Panc1 (cell line): ENCODE measurements around the gene DCAKD. TPM values are rescaled to one million over a fixed set of nuclear protein-coding genes. Genes with fewer than 3 reads are reported as not detected.

Experiments used
- ATAC-seq: fragments of 200-7000 bp; cut with Tn5 transposase; 2 replicates; pipeline ENCODE4 v1.9.1; 2020; ENCODE audit warnings: mild to moderate bottlenecking, moderate library complexity
- BruUV-seq: library from RNA; stranded (reverse); fragments of 400-500 nt; replicated peaks from 2 replicates; lab custom pipeline; 2021; lab: Mats Ljungman, UMichigan
- CTCF ChIA-PET: fragments of 300-600 bp; sonication (Branson Sonifier 250); formaldehyde crosslinking; loops from one replicate; lab custom pipeline; 2022; ENCODE audit warnings: antibody characterized with exemption; lab: Charles Lee
- POLR2A ChIA-PET: fragments of 300-600 bp; sonication (Branson Sonifier 250); formaldehyde crosslinking; loops from one replicate; lab custom pipeline; 2022; ENCODE audit warnings: antibody characterized with exemption; lab: Charles Lee
- DNase-seq: peaks from one replicate; pipeline ENCODE4 v3.0.0-alpha.2; 2010; ENCODE audit warnings: low read depth, low spot score
- H3K27ac ChIP-seq: 2 replicates; pipeline ENCODE4 v1.5.1; 2011; ENCODE audit warnings: mild to moderate bottlenecking, low read length, inconsistent platforms
- H3K27me3 ChIP-seq: fragments of 200-500 bp; sonication (Bioruptor generic); 2 replicates; pipeline ENCODE4 v1.6.0; 2014; ENCODE audit warnings: low read length, inconsistent platforms; ENCODE audit not compliant: control insufficient read depth, insufficient read depth
- H3K36me3 ChIP-seq: fragments of 200-500 bp; sonication (Bioruptor generic); 2 replicates; pipeline ENCODE4 v1.5.1; 2014; ENCODE audit warnings: inconsistent platforms, mild to moderate bottlenecking, low read length, moderate library complexity; ENCODE audit not compliant: control insufficient read depth, insufficient read depth
- H3K4me1 ChIP-seq: 2 replicates; pipeline ENCODE4 v1.5.1; 2011; ENCODE audit warnings: inconsistent platforms, mild to moderate bottlenecking, low read length, moderate library complexity; ENCODE audit not compliant: control insufficient read depth, insufficient read depth
- H3K4me3 ChIP-seq, 2 experiments: 2 replicates each; pipeline ENCODE4 v1.5.1; 2011 to 2012; ENCODE audit warnings: low read depth in 2 of 2, low read length in 2 of 2, mild to moderate bottlenecking in 2 of 2, inconsistent platforms in 1 of 2, moderate library complexity in 1 of 2
- H3K9me3 ChIP-seq: fragments of 200-500 bp; sonication (Bioruptor generic); 2 replicates; pipeline ENCODE4 v1.5.1; 2014; ENCODE audit warnings: low read depth, mild to moderate bottlenecking, inconsistent platforms, low read length, moderate library complexity; ENCODE audit not compliant: control insufficient read depth, insufficient read depth
- POLR2AphosphoS5 ChIP-seq: IDR thresholded peaks from 2 replicates; pipeline ENCODE4 v1.6.1; 2012; ENCODE audit warnings: mild to moderate bottlenecking, low read depth, low read length, moderate library complexity
- SIN3A ChIP-seq: IDR thresholded peaks from 2 replicates; pipeline ENCODE4 v1.6.1; 2012; ENCODE audit warnings: low read depth, mild to moderate bottlenecking, low read length, moderate library complexity, borderline replicate concordance; ENCODE audit not compliant: insufficient read depth
- TCF7L2 ChIP-seq: IDR thresholded peaks from 2 replicates; pipeline ENCODE4 v1.6.1; 2011; ENCODE audit warnings: mild to moderate bottlenecking, low read depth, low read length, inconsistent platforms
- in situ Hi-C: cut with HindIII; loops from 2 replicates; pipeline ENCODE4 v1.10.0; 2016; ENCODE audit warnings: low sequenced_read_pairs, low pct_unique_long_range_greater_than_20kb
- intact Hi-C: fragments of 100-400 bp; cut with micrococcal nuclease; formaldehyde crosslinking; loops from one replicate; pipeline ENCODE4 v1.10.0; 2022; ENCODE audit not compliant: unreplicated experiment
- total RNA-seq: library from RNA; stranded (reverse); gene quantifications from one replicate; pipeline ENCODE4 v1.2.1, GENCODE V29; 2021; ENCODE audit not compliant: unreplicated experiment
- TF ChIP-seq, protein P1 (sequence below), 2 experiments: IDR thresholded peaks; 2 replicates each; pipeline ENCODE4 v1.6.1; 2011 to 2012; ENCODE audit warnings: low read depth in 2 of 2, control low read depth in 1 of 2, low read length in 1 of 2, mild to moderate bottlenecking in 1 of 2, moderate library complexity in 1 of 2; ENCODE audit not compliant: insufficient read depth in 1 of 2
- TF ChIP-seq, protein P2 (sequence below): fragments of 450-650 bp; IDR thresholded peaks from 2 replicates; pipeline ENCODE4 v1.5.1; 2017; ENCODE audit warnings: mild to moderate bottlenecking

DCAKD gene
- total RNA-seq, 1 experiment from 2014 or later, result 24.3 TPM

DNA sequence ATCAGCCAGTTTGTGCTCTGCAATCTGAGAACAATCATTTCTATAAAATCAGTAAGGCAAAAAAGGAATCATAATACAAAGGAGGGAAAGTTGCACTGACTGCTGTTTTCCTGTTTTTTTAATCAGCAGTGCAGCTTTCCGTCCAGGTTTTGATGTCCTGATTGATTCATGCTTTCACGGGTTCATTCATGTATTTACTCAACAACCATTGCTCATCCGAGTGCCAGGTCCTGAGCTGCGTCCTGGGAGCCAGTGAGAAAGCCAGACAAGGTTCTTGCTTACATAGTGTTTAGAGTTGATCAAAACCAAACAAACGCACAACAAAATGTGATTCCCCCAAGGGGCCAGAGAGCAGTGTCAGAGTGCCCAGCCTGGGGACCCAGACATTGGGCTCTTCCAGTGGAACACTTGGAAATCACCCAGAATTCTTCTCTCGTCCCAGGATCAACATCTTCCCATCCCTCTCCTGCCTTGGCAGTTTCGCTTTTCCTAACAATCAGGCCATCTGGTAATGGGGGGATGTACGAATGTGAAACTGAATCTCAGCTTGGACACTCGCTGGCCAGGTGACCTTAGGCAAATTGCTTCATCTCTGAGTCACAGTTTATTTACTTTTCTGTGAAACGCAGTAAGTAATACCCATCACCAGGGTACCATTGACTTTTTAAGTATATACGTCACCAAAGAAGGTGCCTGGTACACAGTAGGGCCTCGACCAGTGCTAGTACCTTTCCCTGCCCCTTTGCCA lies 70.0 kb downstream of the DCAKD start:
- ChIA-PET POLR2A (no interaction called here), CTCF (no interaction called here)
- no peaks in the 10 kb centered on the region for H3K9me3 ChIP-seq
- peak overlapping the region in 1 of 2 experiments; percentile 52; a peak in 2 of 4 replicates for H3K4me3 ChIP-seq
- 0 out of 2 replicates have a peak overlapping the region, but pooled peaks have one; percentile 34 for H3K27ac ChIP-seq
- peak; percentile 59; the same call in 1 of the 2 replicates for ATAC-seq
- BruUV-seq, result no TSS peak
- DNase-seq, result peak; percentile 69
- TF ChIP-seq TCF7L2 (no peak), SIN3A (no peak), POLR2AphosphoS5 (no peak)
- TF ChIP-seq, protein P1, sequence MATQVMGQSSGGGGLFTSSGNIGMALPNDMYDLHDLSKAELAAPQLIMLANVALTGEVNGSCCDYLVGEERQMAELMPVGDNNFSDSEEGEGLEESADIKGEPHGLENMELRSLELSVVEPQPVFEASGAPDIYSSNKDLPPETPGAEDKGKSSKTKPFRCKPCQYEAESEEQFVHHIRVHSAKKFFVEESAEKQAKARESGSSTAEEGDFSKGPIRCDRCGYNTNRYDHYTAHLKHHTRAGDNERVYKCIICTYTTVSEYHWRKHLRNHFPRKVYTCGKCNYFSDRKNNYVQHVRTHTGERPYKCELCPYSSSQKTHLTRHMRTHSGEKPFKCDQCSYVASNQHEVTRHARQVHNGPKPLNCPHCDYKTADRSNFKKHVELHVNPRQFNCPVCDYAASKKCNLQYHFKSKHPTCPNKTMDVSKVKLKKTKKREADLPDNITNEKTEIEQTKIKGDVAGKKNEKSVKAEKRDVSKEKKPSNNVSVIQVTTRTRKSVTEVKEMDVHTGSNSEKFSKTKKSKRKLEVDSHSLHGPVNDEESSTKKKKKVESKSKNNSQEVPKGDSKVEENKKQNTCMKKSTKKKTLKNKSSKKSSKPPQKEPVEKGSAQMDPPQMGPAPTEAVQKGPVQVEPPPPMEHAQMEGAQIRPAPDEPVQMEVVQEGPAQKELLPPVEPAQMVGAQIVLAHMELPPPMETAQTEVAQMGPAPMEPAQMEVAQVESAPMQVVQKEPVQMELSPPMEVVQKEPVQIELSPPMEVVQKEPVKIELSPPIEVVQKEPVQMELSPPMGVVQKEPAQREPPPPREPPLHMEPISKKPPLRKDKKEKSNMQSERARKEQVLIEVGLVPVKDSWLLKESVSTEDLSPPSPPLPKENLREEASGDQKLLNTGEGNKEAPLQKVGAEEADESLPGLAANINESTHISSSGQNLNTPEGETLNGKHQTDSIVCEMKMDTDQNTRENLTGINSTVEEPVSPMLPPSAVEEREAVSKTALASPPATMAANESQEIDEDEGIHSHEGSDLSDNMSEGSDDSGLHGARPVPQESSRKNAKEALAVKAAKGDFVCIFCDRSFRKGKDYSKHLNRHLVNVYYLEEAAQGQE (IDR thresholded peaks at IDR 0.05; ENCODE audit: insufficient read depth in 1 of 2, low read depth in 2 of 2, low read length in 1 of 2), result no peak
- TF ChIP-seq, protein P2, sequence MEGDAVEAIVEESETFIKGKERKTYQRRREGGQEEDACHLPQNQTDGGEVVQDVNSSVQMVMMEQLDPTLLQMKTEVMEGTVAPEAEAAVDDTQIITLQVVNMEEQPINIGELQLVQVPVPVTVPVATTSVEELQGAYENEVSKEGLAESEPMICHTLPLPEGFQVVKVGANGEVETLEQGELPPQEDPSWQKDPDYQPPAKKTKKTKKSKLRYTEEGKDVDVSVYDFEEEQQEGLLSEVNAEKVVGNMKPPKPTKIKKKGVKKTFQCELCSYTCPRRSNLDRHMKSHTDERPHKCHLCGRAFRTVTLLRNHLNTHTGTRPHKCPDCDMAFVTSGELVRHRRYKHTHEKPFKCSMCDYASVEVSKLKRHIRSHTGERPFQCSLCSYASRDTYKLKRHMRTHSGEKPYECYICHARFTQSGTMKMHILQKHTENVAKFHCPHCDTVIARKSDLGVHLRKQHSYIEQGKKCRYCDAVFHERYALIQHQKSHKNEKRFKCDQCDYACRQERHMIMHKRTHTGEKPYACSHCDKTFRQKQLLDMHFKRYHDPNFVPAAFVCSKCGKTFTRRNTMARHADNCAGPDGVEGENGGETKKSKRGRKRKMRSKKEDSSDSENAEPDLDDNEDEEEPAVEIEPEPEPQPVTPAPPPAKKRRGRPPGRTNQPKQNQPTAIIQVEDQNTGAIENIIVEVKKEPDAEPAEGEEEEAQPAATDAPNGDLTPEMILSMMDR, result no peak
- intact Hi-C loops (no loop called here), in situ Hi-C loops (no loop called here)
- no peaks in the 10 kb centered on the region for H3K27me3 ChIP-seq
- peaks cover 8% of the 10 kb centered on the region for H3K4me1 ChIP-seq
- no peaks in the 10 kb centered on the region for H3K36me3 ChIP-seq

DNA sequence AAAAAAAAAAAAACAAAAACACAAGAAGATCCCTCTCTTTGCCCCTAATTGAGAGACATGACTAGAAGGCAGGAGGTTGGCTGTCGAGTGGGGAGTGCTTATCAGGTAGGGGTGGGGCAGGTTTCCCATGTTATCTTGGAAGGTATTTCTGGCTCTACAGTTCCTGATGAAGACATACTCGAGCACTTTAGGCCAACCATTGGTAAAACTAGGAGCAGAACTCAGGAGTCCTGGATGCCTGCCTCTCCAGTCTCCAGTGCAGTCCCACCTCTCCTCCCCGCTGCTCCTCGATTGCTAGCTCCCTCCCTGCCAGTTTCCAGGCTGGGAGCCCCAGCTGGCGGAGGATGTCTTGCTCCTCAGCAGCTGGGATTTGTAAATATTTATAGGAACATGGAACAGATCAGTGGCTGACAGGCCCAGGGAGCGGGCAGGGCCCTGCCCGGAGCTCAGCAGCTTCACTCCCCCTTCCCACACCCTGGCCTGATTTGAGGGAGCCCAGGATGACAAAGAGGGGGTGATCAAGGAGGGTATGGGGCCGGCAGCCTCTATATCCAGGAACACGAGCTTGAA lies 71.9 kb downstream of the DCAKD start:
- DNase-seq (no peak), ATAC-seq (no peak)
- TF ChIP-seq, protein P1 (IDR thresholded peaks at IDR 0.05; ENCODE audit: insufficient read depth in 1 of 2, low read depth in 2 of 2, low read length in 1 of 2), result no peak
- TF ChIP-seq SIN3A (no peak), POLR2AphosphoS5 (no peak), TCF7L2 (no peak)
- TF ChIP-seq, protein P2, result no peak
- CTCF ChIA-PET, result interaction anchor here (0.7 kb wide), 1 partner anchor 153 kb away, joined by 3 read pairs; no protein-coding TSS in a partner anchor
- intact Hi-C loops, result no loop called here
- Histone ChIP-seq H3K4me1 (peaks cover 8% of the 10 kb centered on the region), H3K9me3 (no peaks in the 10 kb centered on the region), H3K4me3 (no peak overlapping the region), H3K36me3 (no peaks in the 10 kb centered on the region), H3K27ac (no peak overlapping the region), H3K27me3 (no peaks in the 10 kb centered on the region)
- no TSS peak for BruUV-seq
- in situ Hi-C loops, result no loop called here
- POLR2A ChIA-PET, result no interaction called here
